ENCODE measurements around the gene LSP1. TPM values are rescaled to one million over a fixed set of nuclear protein-coding genes. Genes with fewer than 3 reads are reported as not detected.
"Not testable (repeated sequence)": the region's sequence is repeated elsewhere in the genome, so short reads cannot be mapped to it uniquely, and the experiment has no call there.

Gene LSP1
- total RNA-seq, 4 donors from 2014 or later = 73.7 to 105 (median 86.6) TPM

DNA sequence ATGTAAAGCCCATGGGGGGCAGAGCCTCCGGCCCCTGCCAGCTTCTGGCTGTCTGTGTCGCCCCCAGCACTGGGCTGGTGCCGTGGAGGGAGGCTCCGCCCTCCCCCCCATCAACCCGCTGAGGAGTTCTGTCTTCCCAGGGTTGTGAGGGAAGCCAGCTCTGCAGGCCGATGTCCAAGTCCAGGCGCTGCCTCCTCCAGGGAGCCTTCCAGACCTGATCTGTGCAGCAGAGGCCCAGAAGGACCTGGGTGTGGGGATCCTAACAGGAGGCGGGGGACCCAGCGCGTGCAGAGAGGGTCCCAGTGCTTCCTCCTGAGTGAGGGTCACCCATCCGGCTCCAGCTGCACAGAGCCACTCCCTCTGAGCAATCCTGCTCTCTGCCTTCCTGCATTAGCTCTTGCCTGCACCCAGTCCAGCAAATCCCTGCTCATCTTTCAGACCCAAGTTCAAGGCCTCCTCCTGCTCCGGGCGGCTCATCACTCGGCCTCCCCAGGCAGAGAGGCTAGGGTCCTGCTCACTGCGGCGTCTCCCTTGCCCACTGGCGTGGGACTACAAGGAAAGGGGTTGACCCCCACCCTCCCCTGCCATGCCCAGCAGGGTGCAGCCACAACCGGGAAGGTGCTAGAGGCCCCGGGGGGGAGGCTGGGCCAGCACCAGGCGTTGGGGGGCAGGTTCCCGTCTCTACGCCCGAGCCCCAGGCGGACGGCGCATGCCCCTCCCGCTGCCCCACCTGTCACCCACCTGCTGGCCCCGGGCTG, 22.4 kb downstream of the LSP1 start:
- intact Hi-C loops (cut with DNase I; ENCODE audit: low total_unique reads) = no loop called here
- DNase-seq (ENCODE audit: low spot score in 2 of 2) = no peak
- 44 to 52% methylated on average over 22 to 23 of the region's 28 CpGs for WGBS, 2 donors
- TF ChIP-seq, protein P1, sequence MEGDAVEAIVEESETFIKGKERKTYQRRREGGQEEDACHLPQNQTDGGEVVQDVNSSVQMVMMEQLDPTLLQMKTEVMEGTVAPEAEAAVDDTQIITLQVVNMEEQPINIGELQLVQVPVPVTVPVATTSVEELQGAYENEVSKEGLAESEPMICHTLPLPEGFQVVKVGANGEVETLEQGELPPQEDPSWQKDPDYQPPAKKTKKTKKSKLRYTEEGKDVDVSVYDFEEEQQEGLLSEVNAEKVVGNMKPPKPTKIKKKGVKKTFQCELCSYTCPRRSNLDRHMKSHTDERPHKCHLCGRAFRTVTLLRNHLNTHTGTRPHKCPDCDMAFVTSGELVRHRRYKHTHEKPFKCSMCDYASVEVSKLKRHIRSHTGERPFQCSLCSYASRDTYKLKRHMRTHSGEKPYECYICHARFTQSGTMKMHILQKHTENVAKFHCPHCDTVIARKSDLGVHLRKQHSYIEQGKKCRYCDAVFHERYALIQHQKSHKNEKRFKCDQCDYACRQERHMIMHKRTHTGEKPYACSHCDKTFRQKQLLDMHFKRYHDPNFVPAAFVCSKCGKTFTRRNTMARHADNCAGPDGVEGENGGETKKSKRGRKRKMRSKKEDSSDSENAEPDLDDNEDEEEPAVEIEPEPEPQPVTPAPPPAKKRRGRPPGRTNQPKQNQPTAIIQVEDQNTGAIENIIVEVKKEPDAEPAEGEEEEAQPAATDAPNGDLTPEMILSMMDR (IDR thresholded peaks at IDR 0.05) = no peak
- TF ChIP-seq POLR2A (IDR thresholded peaks at IDR 0.05) = no peak
- no peak overlapping the region for H3K4me3 ChIP-seq (ENCODE audit: low read depth, poor library complexity, severe bottlenecking)

DNA sequence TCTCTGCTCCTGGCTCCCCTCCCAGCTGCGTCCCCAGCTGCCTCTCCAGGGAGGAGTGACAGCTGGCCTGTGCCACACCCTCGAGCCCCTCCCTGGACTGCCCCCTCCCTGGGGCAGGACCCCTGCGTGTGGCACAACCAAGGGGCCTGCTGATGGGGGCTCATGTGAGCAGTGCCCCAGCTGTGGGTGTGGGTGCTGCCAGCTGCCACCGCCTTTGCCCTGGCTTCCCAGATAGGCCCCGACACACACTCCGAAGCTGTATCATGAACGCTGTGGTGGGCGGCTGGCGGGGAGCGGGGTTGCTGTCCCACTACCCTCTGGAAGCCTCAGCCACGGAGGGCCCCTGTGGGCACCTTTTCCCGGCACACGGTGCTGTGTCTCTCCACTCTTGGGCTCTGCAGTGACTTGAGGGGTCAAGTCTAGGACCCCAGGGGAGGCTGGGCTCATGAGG, 23.0 kb downstream of the LSP1 start:
- intact Hi-C loops (cut with DNase I; ENCODE audit: low total_unique reads); H3K4me3 ChIP-seq (ENCODE audit: low read depth, poor library complexity, severe bottlenecking): not testable (repeated sequence)
- 48 to 72% methylated on average over 10 to 12 of the region's 13 CpGs for WGBS, 2 donors
- peak in 1 of 2 donors; percentile 87 for DNase-seq (ENCODE audit: low spot score in 2 of 2)

DNA sequence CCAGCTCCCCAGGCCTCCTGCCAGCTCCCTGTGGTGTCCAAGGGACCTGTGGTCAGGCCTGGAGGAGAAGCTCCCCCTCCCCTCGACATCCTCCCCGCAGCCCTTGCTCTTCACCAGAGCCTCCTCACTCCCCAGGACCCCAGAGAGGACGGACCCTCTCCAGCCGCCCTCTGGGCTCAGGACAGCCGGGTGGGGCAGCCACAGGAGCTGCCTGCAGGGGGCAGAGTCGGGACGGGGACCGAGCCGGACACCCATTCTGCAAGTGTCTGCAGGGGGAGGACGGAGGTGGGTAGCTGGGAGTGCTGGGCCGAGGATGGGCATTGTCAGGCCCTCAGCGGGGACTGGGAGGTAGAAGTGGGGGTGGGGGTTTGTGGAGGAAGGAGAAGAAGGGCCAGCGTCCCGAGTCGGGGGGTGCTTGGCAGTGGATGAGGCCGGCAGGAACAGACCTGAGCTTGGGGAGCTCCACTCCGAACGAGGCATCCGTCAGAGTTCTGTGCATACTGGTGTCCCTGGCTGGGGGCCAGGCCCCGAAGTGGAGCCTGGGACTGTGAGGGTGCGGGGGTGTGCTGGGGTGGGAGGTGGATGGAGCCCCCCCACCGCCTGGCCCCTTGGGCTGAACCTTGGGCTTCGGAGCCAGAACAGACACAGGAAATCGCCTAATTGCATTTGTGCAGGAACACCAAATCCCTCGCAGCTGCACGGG, 23.6 kb downstream of the LSP1 start:
- DNase-seq (ENCODE audit: low spot score in 2 of 2) = peak in 1 of 2 donors; percentile 91
- no peak for TF ChIP-seq POLR2A (IDR thresholded peaks at IDR 0.05)
- TF ChIP-seq, protein P1 (IDR thresholded peaks at IDR 0.05) = no peak
- H3K4me3 ChIP-seq (ENCODE audit: low read depth, poor library complexity, severe bottlenecking) = no peak overlapping the region
- 6 to 13% methylated on average over 23 to 26 of the region's 26 CpGs for WGBS, 2 donors
- intact Hi-C loops (cut with DNase I; ENCODE audit: low total_unique reads) = no loop called here

DNA sequence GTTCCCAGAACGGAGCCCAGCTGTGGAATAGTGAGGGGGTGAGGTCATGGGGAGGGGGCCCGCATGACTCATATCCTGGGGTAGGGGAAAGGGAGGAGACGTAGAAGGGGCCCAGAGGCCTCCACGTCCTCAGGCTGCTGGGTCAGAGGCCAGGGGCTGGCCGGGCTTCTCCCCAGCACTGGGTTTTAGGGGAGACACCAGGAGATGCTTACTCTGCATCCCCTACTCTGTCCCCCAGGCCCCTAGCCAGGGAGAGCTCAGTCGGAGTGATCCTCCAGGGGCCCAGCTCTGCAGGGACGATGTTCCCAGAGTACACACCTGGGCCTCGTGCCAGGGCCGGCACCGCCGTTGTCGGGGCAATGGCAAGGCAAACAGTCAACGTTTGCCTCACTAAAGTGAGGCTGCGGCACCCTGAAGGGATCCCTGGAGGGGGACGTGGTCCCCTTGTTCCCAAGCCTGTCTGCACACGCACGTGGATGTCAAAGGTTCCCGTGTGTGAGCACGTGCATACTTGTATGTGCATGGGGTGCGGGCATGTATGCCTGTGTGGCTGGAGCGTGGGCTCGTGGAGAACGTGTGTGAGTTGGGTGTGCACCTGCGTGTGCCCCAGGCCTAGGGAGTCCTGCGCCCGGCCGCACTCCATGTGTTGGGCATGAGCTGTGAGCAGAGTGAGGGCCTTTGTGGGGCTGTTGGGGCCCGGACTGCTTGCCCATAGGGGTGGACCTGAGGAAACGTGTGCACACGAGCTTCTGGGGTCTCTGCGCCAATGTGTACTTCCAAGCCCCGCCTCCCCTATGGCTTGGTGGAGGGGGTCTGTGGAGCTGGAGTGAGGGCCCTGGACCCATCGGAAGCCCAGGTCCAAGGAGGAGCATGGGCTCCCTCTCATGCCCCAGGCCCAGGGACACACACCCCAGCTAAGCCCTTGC, 24.6 kb downstream of the LSP1 start:
- 22 to 34% methylated on average over 17 to 27 of the region's 33 CpGs for WGBS, 2 donors
- H3K4me3 ChIP-seq (ENCODE audit: low read depth, poor library complexity, severe bottlenecking) = no peak overlapping the region
- DNase-seq (ENCODE audit: low spot score in 2 of 2) = peak in 1 of 2 donors; percentile 91
- TF ChIP-seq POLR2A (IDR thresholded peaks at IDR 0.05) = no peak
- intact Hi-C loops (cut with DNase I; ENCODE audit: low total_unique reads) = no loop called here

DNA sequence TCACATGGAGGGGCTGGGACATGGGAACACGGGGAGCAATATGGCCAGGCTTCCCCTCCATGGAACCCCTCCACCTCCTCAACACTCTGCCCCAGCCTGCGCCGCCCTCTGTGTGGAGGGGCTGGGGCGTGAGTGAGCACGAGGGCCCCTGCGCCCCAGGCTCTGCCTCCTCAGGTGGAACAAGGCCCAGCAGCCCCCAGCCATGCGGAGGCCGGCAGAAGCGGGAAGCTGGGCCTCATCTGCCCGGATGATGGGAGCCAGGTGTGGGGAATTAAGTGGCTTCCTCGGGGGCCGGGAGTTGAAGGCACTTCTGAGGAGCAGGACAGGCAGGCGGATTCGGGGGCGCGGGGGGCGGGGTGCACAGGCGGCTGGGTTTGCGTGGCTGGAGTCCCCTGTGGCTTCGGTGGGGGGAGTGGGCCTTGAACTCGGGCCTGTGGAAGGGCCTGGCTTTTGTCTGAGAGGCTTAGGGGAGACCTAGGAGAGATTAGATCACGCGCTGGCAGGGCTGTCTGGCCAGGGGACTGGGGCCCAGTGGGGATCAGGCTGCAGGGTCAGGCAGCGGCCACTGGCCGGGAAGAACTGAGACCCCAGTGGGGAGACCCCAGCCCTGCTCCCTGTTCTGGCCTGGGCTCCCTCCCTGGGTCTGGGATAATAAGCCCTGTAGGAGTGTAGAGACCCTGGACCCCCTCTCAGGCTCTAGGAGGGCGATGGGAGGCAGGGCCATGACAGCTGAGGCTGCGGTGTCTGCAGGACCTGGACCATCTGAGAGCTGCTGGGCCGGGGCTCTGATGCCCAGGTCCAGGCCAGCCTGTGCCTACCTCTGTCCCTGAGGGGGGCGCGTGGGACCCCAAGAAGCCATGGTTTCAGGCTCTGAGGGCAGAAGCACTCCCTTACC, 25.5 kb downstream of the LSP1 start:
- peak in 1 of 2 donors; percentile 87 for DNase-seq (ENCODE audit: low spot score in 2 of 2)
- WGBS, 2 donors = 57 to 64% methylated on average over 23 to 25 of the region's 30 CpGs
- H3K4me3 ChIP-seq (ENCODE audit: low read depth, poor library complexity, severe bottlenecking) = no peak overlapping the region
- intact Hi-C loops (cut with DNase I; ENCODE audit: low total_unique reads) = no loop called here
- TF ChIP-seq POLR2A (IDR thresholded peaks at IDR 0.05) = no peak
- TF ChIP-seq, protein P1 (IDR thresholded peaks at IDR 0.05) = no peak
